CD14-positive monocyte (primary cell): ENCODE results near the gene CRYBA4. TPM values are rescaled to one million over a fixed set of nuclear protein-coding genes. Genes with fewer than 3 reads are reported as not detected.

Experiments used
- DNase-seq, 3 donors: peaks; one replicate each; pipeline ENCODE4 v3.0.0-alpha.2; 2011 to 2022
- H2AFZ ChIP-seq: 2 replicates; pipeline ENCODE4 v1.6.0; 2012; ENCODE audit warnings: mild to moderate bottlenecking, low read depth, low read length, inconsistent platforms; ENCODE audit not compliant: insufficient read depth, poor library complexity, severe bottlenecking
- H3K27ac ChIP-seq, 2 donors: 1 replicate in 1 of 2; 2 replicates in 1 of 2; pipeline ENCODE4 v1.5.1; 2012 to 2013; ENCODE audit warnings: low read length in 2 of 2, control low read depth in 1 of 2, inconsistent platforms in 1 of 2, low read depth in 1 of 2, mild to moderate bottlenecking in 1 of 2
- H3K27me3 ChIP-seq, 2 donors: one replicate each; pipeline versions ENCODE4 v1.6.0 to v1.6.1; 2011 to 2013; ENCODE audit warnings: low read length in 2 of 2; ENCODE audit not compliant: control insufficient read depth in 2 of 2, insufficient read depth in 2 of 2
- H3K36me3 ChIP-seq, 2 donors: replicated peaks in 1 of 2; 1 replicate in 1 of 2; 2 replicates in 1 of 2; pipeline versions ENCODE4 v1.5.1 to v1.6.1; 2012 to 2013; ENCODE audit warnings: low read length in 2 of 2, control low read depth in 1 of 2, inconsistent platforms in 1 of 2, mild to moderate bottlenecking in 1 of 2; ENCODE audit not compliant: insufficient read depth in 2 of 2, control insufficient read depth in 1 of 2
- H3K4me1 ChIP-seq, 2 donors: 1 replicate in 1 of 2; 2 replicates in 1 of 2; pipeline versions ENCODE4 v1.5.1 to v1.6.1; 2012 to 2013; ENCODE audit warnings: low read length in 2 of 2, control low read depth in 1 of 2, inconsistent platforms in 1 of 2, mild to moderate bottlenecking in 1 of 2, moderate library complexity in 1 of 2; ENCODE audit not compliant: insufficient read depth in 2 of 2, control insufficient read depth in 1 of 2
- H3K4me2 ChIP-seq: replicated peaks from 2 replicates; pipeline ENCODE3; 2012; ENCODE audit warnings: low read length, moderate library complexity, mild to moderate bottlenecking; ENCODE audit not compliant: poor library complexity, severe bottlenecking; ENCODE audit errors: extremely low read depth
- H3K4me3 ChIP-seq, 3 experiments: fragments of 200-600 bp in 1 of 3; sonication (generic) in 1 of 3; replicated peaks in 1 of 3; 1 replicate in 2 of 3; 2 replicates in 1 of 3; pipeline ENCODE4 v1.5.1; 2011 to 2013; ENCODE audit warnings: low read length in 3 of 3, mild to moderate bottlenecking in 3 of 3, control low read depth in 2 of 3, low read depth in 2 of 3, inconsistent platforms in 1 of 3, moderate library complexity in 1 of 3
- H3K79me2 ChIP-seq: 2 replicates; pipeline ENCODE4 v1.6.0; 2012; ENCODE audit warnings: mild to moderate bottlenecking, control low read depth, inconsistent platforms, low read length, moderate library complexity; ENCODE audit not compliant: insufficient read depth
- H3K9ac ChIP-seq: 2 replicates; pipeline ENCODE4 v1.6.0; 2017; ENCODE audit warnings: low read length, mild to moderate bottlenecking; ENCODE audit not compliant: insufficient read depth, poor library complexity, severe bottlenecking
- H3K9me3 ChIP-seq, 2 donors: replicated peaks in 1 of 2; 1 replicate in 1 of 2; 2 replicates in 1 of 2; pipeline versions ENCODE4 v1.5.1 to v1.6.1; 2012 to 2013; ENCODE audit warnings: low read length in 2 of 2, control low read depth in 1 of 2; ENCODE audit not compliant: control insufficient read depth in 1 of 2, insufficient read depth in 1 of 2
- H4K20me1 ChIP-seq: 2 replicates; pipeline ENCODE4 v1.6.0; 2012; ENCODE audit warnings: mild to moderate bottlenecking, low read length, control low read depth, moderate library complexity; ENCODE audit not compliant: insufficient read depth
- H3K27ac Mint-ChIP-seq, 7 donors: one replicate each; pipeline ENCODE4 v1.8.0; 2020; ENCODE audit warnings: mild to moderate bottlenecking in 7 of 7, mixed read lengths in 7 of 7, moderate library complexity in 6 of 7, inconsistent platforms in 2 of 7
- H3K27me3 Mint-ChIP-seq, 3 donors: one replicate each; pipeline ENCODE4 v1.8.0; 2021 to 2022; ENCODE audit warnings: low read depth in 3 of 3, mild to moderate bottlenecking in 3 of 3, mixed read lengths in 3 of 3, moderate library complexity in 3 of 3, inconsistent platforms in 1 of 3
- H3K36me3 Mint-ChIP-seq, 2 donors: one replicate each; pipeline ENCODE4 v1.8.0; 2020; ENCODE audit warnings: mixed read lengths in 2 of 2, inconsistent platforms in 1 of 2, mild to moderate bottlenecking in 1 of 2
- H3K4me1 Mint-ChIP-seq: one replicate; pipeline ENCODE4 v1.8.0; 2020; ENCODE audit warnings: mild to moderate bottlenecking, mixed read lengths
- H3K4me3 Mint-ChIP-seq, 2 donors: one replicate each; pipeline ENCODE4 v1.8.0; 2020; ENCODE audit warnings: mild to moderate bottlenecking in 2 of 2, mixed read lengths in 2 of 2, moderate library complexity in 1 of 2
- H3K9me3 Mint-ChIP-seq, 7 donors: one replicate each; pipeline ENCODE4 v1.8.0; 2020 to 2022; ENCODE audit warnings: mixed read lengths in 7 of 7, mild to moderate bottlenecking in 6 of 7, moderate library complexity in 6 of 7, inconsistent platforms in 2 of 7
- CTCF ChIP-seq: fragments of 200-600 bp; IDR thresholded peaks from one replicate; pipeline ENCODE4 v1.8.0; 2022; ENCODE audit warnings: antibody characterized with exemption, mild to moderate bottlenecking
- WGBS: methylation state at CpG from one replicate; pipeline ENCODE4 v1.1.5; 2013; ENCODE audit warnings: missing lambda C conversion rate; ENCODE audit not compliant: insufficient coverage; 5-methylcytosine and 5-hydroxymethylcytosine counted together
- intact Hi-C, 2 donors: fragments of 100-400 bp; cut with micrococcal nuclease; formaldehyde crosslinking; loops; one replicate each; pipeline versions ENCODE4 v1.15.0 to v1.15.1; 2023
- polyA plus RNA-seq, 3 donors: library from polyadenylated mRNA; depleted of rRNA in 1 of 3; unstranded in 2 of 3; stranded (reverse) in 1 of 3; fragments of 300-500 nt in 2 of 3; fragments of >200 nt in 1 of 3; fragmentation: Illumina TruSeq in 2 of 3; gene quantifications; 1 replicate in 2 of 3; 2 replicates in 1 of 3; pipeline ENCODE4 v1.2.3, GENCODE V29; 2012 to 2021

The CRYBA4 gene
- polyA plus RNA-seq, 3 donors: not detected

- peak overlapping the region in 2 of 7 donors; percentile 33 to 57 for H3K27ac Mint-ChIP-seq
- Histone ChIP-seq H3K4me1 (peaks cover 18 to 23% of the 10 kb centered on the region in 2 donors), H3K4me3 (no peak overlapping the region), H3K9ac (no peak overlapping the region), H2AFZ (peak overlapping the region; percentile 73), H4K20me1 (no peaks in the 10 kb centered on the region), H3K4me2 (no peak overlapping the region), H3K36me3 (no peaks in the 10 kb centered on the region), H3K27ac (no peak overlapping the region), H3K79me2 (no peaks in the 10 kb centered on the region), H3K27me3 (no peaks in the 10 kb centered on the region), H3K9me3 (no peaks in the 10 kb centered on the region)
- intact Hi-C loops: no loop called here
- no peaks in the 10 kb centered on the region for H3K36me3 Mint-ChIP-seq
- no peak for TF ChIP-seq CTCF
- H3K9me3 Mint-ChIP-seq: no peaks in the 10 kb centered on the region
- WGBS: 0% methylated on average over 2 of the region's 8 CpGs
- DNase-seq: no peak
- peak overlapping the region in 1 of 2 donors; percentile 35 for H3K4me3 Mint-ChIP-seq
- peaks cover 2 to 10% (median 2%) of the 10 kb centered on the region in 3 donors for H3K27me3 Mint-ChIP-seq
- peaks cover 31% of the 10 kb centered on the region for H3K4me1 Mint-ChIP-seq
These were observed 21.0 kb downstream of the CRYBA4 start for GRCh38 chr22:26642465-26643417.

- H3K27ac ChIP-seq: no peak overlapping the region
- Mint-ChIP-seq H3K9me3 (no peaks in the 10 kb centered on the region), H3K27ac (no peak overlapping the region), H3K4me3 (no peak overlapping the region), H3K36me3 (no peaks in the 10 kb centered on the region), H3K4me1 (peaks cover 40% of the 10 kb centered on the region), H3K27me3 (peaks cover 2 to 10% (median 2%) of the 10 kb centered on the region in 3 donors)
- no peak overlapping the region for H3K4me3 ChIP-seq
- no peaks in the 10 kb centered on the region for H3K9me3 ChIP-seq
- no peaks in the 10 kb centered on the region for H4K20me1 ChIP-seq
- no peaks in the 10 kb centered on the region for H3K79me2 ChIP-seq
- intact Hi-C loops: no loop called here
- 79% methylated on average over 9 of the region's 15 CpGs for WGBS
- TF ChIP-seq CTCF: no peak
- peak overlapping the region; percentile 73 for H2AFZ ChIP-seq
- DNase-seq: no peak
- peaks cover 26 to 32% of the 10 kb centered on the region in 2 donors for H3K4me1 ChIP-seq
- H3K4me2 ChIP-seq: no peak overlapping the region
- no peak overlapping the region for H3K9ac ChIP-seq
- no peaks in the 10 kb centered on the region for H3K27me3 ChIP-seq
- no peaks in the 10 kb centered on the region for H3K36me3 ChIP-seq
These were observed 21.8 kb downstream of the CRYBA4 start for GRCh38 chr22:26643418-26644100.
